DMS114 treated with DMSO at 0.1 percent for 48 hours (cell line): ENCODE data around the gene WWOX.

Experiments
- DNase-seq: peaks from one replicate; lab custom pipeline; 2025; ENCODE audit not compliant: unreplicated experiment; lab: John Stamatoyannopoulos, UW

WWOX gene

DNA sequence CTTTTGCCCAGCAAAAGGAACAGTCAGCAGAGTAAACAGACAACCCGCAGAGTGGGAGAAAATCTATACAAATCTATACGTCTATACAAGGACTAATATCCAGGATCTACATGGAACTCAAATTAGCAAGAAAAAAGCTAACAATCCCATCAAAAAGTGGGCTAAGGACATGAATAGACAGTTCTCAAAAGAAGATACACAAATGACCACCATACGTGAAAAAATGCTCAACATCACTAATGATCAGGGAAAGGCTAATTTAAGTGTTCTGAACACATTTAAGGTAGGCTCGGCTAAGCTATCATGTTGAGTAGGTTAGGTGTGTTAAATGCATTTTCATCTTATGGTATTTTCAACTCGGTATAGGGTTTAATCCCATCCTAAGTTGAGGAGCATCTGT, 598.0 kb downstream of the WWOX start:
- DNase-seq, result no peak

DNA sequence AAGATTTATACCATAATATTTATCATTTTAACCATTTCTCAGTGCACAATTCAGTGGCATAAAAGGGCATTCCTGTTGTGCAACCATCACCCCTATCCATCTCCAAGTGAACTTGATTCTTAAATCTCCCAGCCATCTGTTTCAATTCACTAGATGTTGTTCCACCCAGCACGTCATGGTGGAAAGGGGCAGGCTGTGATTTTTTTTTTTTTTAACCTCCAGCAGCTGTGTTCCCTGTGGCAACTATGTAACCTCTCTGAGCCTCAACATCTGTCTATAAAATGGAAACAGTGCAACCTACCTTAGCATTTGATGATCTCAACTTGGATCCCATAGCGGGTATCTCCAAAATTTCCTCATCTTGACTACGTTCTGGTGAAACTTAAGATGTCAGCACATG, 604.5 kb downstream of the WWOX start:
- no peak for DNase-seq

DNA sequence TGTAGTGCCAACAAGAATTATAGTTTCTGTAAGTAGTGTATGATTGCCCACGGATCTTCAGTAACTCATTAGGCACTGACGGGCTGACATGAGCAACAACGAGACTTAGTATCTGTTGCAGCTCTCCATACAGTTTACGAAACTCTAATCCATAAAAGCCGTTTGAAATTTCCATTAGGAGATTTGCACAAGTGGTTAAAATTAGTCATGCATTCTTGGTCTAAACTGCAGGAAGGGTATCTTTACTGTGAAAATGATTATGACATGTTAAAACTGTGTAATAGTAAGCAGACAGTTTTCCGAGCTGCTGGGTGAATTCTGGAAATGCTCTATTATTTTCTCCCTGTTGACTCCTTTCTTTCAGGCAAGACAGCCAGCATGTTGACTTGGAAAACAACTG, 605.0 kb downstream of the WWOX start:
- DNase-seq, result no peak

DNA sequence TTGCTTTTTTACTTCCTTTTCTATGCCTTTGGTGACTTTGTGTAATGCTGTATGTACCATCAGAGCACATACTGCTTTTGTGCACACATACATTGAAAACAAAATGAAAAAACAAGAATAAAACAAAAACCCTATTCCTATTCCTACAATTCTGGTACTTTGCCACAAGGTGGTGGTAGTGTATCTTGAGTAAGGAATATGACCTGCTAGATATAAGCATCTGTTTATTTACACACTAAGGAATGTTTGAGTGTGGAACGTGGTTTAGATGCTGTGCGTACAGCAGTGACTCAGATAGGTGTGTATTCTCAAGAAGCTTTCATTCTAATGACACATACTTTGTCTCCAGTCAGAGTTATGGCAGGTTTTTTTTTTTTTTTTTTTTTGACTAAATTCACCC, 606.2 kb downstream of the WWOX start:
- peak; percentile 26 for DNase-seq

DNA sequence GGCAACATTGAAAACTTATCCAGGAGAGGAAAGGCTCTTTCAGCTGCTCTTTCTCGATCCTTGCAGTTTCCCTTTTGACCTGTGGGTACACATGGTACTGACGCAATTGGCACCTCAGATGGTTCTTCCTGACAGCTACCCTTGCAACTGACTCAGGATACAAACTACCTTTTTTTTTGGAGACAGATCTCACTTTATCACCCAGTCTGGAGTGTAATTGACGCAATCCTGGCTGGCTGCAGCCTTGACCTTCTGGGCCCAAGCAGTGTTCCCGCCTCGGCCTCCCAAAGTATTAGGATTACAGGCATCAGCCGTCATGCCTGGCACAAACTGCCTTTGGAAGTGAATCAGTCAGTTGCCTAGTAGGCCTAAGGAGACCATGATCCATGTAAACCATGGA, 607.2 kb downstream of the WWOX start:
- no peak for DNase-seq

DNA sequence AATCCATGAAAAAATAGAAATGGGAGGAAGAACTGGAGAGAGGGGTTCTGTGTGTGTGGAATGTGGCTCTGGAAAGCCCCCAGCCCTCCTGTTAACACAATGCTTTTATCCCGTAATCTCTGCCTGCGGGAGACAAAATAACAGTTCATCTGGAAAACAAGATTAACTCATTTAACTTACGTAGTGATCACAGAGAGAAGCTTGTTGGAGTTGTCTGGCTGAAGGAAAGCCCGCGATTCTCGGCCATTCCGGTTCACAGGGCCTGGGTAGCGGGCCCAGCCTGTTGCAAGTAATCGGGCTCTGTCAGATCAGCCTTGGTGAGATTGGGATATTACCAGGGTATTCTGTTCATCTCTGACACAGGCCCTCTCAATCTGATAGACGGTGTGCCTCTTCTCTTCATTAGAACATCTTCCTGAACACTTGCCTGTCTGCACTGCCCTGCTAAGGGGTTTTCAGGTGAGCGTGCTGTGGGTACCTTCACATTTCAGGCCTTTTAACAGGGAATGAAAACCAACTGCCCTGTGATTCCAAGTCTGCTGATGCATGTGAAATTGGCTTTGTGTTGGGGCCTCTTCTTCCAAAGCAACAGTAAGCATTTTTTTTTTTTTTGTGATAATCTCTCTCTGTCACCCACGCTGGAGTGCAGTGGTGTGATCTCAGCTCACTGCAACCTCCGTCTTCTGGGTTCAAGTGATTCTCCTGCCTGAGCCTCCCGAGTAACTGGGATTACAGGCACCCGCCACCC, 609.9 kb downstream of the WWOX start:
- no peak for DNase-seq

DNA sequence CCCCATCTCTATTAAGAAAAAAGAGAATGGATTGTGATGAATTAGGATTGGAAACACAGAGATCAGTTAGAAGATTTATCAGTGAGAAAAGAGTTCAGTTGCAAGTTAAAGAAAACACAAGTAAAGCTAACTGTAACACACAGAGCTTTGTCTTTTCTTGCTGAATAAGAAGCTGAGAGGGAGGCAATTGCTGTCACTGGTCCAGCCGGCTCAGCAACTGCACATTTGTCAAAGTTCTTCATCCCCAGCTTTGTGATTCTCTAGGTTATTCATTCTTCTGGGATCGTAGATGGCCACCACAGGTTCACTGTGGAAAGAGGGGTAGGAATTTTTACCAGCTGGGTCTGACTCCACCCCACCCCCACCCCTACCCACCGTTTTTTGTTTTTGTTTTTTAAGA, 615.7 kb downstream of the WWOX start:
- DNase-seq, result no peak

DNA sequence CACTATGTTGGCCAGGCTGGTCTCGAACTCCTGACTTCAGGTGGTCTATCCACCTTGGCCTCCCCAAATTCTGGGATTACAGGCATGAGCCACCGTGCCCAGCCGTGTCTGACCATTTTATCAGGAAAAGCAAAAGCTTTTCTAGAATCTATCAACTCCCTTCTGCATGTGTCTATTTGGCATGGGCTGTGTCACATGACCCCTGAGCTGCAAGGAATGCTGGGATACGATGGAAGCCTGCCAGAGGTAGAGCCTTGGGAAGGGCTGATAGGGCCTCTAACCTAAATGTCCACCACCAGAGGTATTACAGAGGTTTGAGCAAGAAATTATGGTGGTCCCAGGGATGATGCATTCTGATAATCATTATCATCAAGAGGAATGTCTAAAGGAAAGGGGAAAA, 616.2 kb downstream of the WWOX start:
- DNase-seq, result no peak

DNA sequence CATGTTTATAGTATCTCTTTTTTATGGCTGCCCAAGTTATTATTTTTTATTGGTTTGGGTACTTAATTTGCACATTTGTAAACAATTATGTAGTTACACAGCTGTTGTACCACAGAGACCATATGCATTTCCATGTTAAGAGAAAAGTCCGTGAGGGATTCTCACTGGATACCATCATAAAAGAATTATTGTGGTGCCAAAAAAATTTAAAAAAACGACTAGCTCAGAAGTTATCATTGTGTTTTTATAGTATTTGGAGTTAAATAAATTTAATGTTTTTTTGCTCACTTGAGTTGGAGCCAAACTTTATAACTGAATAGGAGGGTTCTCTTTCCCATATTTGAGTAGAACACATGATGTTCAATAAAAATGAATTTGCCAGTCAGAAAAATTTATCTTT, 618.7 kb downstream of the WWOX start:
- no peak for DNase-seq

DNA sequence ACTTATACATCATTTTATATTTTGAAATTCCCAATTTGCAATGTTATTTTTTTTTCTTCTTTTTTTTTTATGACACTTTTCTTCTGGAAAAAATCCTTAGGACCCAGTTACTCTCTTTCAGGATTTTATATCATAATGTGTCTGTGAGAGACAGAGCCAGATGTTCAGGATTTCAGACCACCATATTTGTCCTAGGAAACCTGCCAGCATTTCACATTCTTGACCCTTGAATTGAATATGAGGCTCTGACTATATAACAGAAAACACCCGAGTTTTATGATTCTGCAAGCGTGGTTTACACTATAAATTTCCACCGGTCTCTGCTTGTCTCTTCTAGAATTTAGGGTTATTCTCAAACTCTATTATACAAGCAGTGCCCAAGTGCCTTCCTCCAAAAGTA, 621.0 kb downstream of the WWOX start:
- DNase-seq, result no peak

DNA sequence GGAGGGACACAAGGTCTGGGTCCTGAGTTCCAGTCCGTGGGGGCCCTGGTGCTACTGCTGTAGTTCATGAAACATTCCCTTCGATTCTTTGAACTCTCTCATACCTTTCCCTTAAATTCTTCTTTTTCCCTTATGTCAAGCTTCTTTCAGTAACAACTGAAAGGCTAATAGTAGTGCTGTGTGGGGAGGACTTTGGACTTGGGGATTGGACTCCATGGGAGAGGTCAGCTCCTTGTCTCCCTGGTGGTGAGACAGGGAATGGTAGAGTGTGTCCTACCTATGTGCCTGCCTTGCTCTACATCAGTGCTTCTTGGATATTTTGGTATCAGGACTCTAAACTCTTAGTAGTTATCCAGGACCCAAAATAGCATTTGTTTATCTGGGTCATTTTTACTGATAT, 628.1 kb downstream of the WWOX start:
- no peak for DNase-seq

DNA sequence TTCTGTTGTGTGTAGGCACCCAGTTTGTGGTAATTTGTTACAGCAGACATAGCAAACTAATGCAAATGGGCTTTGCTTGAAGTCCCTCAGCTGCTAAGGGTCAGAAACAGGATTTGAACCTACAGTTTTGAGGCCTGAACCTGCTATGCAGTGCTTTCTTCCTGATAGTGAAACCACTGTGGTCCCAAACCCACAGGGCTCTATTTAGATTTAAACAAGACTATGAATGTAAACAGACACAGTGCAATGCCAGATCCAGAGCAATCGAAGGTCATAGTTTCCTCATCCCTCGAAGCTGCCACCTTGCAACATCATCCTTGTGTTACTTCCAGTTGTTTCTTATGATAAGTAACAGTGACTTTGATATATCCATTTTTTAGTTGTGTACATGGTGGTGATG, 630.2 kb downstream of the WWOX start:
- no peak for DNase-seq

DNA sequence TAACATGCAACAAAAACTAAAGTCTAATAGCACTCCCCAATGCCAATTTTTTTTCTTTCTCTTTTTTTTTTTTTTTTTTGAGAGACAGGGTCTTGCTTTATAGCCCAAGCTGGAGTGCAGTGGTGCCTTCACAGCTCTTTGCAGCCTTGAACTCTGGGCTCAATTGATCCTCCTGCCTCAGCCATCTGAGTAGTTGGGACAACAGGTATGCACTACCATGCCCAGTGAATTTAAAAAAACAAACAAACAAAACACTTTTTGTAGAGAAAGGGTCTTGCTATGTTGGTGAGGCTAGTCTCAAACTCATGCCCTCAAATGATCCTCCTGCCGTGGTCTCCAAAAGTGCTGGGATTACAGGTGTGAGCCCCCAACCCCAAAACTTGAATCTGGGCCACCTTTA, 632.3 kb downstream of the WWOX start:
- DNase-seq, result no peak

DNA sequence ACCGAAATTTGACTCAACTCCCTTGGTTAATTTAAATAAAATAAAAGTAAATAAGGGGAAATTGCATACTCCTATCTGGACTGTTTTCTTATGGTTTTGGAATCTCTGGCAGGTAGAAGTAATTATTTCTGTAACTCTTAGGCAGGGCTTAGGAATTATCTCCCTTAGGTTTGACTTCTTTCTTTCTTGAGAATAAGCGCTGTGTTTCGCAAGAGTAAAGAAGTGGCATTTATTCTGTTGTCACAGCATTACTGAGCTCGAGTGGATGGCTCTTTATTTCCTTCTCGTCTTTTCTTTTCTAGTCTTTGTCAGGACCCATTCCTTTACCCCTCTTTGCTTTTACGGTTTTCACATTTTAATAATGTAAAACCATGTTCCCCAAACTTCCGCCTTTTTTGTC, 633.2 kb downstream of the WWOX start:
- DNase-seq, result no peak

DNA sequence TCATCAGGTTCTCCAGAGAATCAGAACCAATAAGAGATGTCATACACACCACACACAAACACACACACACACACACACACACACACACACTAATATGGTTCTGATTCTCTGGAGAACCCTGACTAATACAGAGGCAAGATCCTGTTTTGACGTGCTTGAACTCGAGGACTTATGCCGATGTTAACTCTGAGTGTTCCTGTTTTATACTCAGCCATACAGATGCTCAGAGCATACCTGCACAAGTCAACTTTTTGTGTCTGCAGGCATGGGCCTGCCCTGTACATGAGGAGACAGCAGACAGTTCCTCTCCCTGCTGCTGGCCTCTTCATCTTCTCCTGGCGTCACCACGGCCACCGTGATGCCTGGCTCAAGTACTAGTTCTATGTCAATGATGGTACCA, 635.9 kb downstream of the WWOX start:
- DNase-seq, result no peak

DNA sequence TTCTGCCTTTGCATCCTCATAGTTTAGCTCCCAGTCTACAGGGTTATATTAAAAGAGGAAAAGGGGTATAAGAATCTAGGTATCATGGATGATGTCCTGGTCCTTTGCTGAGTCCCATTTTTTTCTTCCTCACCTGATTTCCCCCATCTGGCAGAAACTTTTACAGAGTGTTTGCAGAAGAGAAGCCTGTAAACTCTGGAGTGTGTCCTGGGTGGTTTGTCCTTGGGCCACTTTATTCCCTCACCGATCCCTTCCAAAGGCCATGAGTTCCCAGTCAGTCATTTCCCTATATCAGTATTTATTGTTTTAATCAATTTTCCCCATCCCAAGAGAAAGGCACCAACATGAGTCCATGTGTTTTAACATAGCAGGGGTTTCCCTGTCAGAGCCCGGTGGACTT, 638.2 kb downstream of the WWOX start:
- DNase-seq, result no peak

DNA sequence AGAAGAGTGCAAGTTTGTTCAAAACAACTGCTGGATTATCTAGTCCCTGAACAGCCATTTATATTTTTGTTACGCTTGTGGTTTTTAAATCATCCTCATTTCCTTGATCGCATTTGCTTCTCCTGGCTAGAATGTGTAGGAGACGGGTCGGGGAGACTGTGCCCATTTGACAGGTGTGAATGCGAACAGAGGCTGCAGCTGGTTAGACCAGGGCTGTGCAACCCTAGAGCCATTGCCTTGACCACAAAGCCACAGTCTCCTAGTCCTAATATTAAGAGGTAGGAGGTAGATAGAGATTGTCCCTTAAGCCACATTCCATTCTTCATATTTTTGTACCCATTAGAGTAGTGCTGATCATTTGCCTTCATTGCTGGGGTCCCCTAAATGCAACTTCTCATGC, 639.1 kb downstream of the WWOX start:
- DNase-seq, result no peak

DNA sequence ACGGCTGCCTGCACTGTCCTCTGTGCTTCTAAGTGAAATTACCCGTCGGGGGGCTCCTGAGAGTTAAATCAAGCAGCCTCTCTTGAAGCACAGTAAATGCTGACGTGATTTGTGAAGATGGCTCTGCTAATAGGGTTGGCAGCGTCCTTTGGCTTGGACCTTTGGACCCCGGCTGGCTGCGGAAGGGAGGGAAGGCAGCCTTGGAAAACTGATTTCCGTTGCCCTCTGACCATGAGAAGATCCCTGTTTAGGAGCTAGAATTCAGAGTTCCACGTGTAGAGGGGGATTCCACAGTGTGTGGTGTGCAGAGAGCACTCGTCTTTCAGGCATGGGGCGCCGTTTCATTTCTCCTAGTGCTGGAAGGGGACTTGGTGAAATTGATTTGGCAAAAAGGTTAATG, 640.8 kb downstream of the WWOX start:
- no peak for DNase-seq

DNA sequence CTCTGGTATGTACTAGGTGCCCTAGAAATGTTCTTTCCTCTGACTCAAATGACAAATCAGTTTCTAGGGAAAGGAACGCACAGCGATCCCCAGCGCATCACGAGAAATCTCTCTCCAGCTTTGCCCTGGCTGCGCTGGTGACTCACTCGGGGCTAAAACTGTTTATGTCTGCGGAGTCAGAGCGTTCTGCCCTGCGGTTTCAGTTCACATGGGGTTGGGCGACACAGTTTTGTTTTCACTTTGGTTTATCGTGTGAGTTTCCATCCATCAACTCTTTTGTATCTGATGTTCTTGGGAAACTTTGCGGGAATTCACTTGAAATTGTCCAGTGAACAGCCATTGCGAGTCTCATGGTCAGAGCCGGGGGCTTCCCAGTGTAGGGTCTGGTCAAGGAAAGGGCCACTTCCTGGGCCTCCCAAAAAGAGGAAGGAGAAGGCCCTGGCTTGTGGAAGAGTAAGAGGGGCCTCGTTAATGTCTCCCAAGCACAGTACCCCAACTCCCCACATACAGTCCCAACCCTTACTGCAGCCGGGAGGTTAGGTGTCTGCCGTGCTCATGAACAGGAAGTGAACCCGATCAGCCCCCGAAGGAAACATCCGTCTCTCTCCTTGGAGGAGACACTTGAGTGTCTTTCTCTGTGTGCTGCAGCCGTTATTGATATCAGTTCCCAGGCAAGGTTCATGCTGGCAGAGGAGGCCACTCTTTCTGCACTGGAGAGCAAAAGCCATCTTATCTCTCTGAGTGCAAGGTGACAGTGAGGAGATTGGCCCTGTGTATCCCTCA, 643.2 kb downstream of the WWOX start:
- DNase-seq, result no peak

DNA sequence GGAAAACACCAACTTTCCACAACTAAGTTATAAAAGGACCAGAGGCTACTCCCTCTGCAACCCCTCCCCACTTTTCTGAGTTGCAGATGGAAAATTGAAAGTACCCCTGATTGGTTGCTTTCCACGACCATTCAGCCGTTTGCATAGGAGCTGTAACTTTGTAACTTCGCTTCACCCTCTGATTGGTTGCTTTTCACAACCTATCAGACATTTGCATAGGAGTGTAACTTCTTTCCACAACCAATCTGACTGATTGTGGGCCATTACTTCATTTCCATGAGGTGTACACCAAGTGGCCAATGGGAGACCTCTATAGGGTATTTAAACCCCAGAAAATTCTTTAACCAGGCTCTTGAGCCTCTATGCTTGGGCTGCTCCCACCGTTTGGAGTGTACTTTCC, 644.1 kb downstream of the WWOX start:
- DNase-seq, result no peak

DNA sequence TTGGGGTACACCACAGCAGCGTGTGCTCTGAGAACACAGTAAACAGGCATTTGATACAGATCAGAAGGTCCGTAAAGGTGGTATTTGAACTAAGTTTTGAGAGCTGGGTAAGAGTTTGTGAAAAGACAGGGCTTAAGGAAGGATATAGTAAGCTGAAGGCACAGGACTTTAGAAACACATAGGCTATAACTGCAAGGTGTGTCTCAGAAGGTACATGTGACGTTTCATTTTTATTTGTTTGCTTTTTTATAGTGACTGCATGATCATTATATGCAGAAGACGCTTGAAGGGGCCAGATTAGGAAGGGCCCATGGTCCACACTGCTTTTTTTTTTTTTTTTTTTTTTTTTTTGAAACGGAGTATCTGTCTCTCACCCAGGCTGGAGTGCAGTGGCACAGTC, 644.6 kb downstream of the WWOX start:
- DNase-seq, result no peak

DNA sequence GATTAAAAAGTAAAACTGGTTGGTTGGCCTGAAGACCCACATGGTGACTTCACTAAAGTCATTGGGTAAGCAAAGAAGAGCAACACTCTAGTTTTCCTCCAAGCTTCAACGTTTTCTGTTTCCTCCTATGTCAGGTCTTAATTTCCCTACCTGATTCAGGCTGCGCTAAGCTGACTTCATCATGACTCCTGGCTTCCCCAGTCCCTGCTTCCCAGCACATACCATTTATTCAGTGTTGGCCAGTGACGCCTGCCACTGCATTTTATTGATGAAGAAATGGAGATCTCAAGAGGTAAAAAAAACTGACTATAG, 645.3 kb downstream of the WWOX start:
- no peak for DNase-seq
